Gastrocnemius medialis (tissue), 4 donors: ENCODE results near the gene CDC25C. TPM values are rescaled to one million over a fixed set of nuclear protein-coding genes. Genes with fewer than 3 reads are reported as not detected.

Source experiments
- ATAC-seq, 2 donors: fragments of 150-250 bp; one replicate each; pipeline ENCODE4 v1.9.1; 2016
- DNase-seq, 2 donors: peaks; one replicate each; pipeline ENCODE4 v3.0.0-alpha.2; 2019
- H3K27ac ChIP-seq, 4 donors: fragments of 200-600 bp; sonication (generic); 1 replicate in 1 of 4; 2 replicates in 3 of 4; pipeline ENCODE4 v1.5.1; 2016 to 2018; ENCODE audit warnings: mild to moderate bottlenecking in 2 of 4, moderate library complexity in 1 of 4
- H3K27me3 ChIP-seq, 3 donors: fragments of 200-600 bp; sonication (generic) in 2 of 3; 1 replicate in 1 of 3; 2 replicates in 2 of 3; pipeline versions ENCODE4 v1.5.1 to v1.6.0; 2016 to 2019; ENCODE audit warnings: mild to moderate bottlenecking in 1 of 3, moderate library complexity in 1 of 3
- H3K36me3 ChIP-seq, 2 donors: fragments of 200-600 bp; sonication (generic) in 1 of 2; one replicate each; pipeline ENCODE4 v1.5.1; 2017 to 2018
- H3K4me1 ChIP-seq, 2 donors: fragments of 200-600 bp; sonication (generic) in 1 of 2; one replicate each; pipeline ENCODE4 v1.5.1; 2016 to 2017; ENCODE audit warnings: mild to moderate bottlenecking in 2 of 2
- H3K4me3 ChIP-seq, 4 donors: fragments of 200-600 bp; sonication (generic) in 3 of 4; 1 replicate in 1 of 4; 2 replicates in 3 of 4; pipeline ENCODE4 v1.5.1; 2016 to 2019; ENCODE audit warnings: mild to moderate bottlenecking in 2 of 4
- H3K9me3 ChIP-seq, 3 donors: fragments of 200-600 bp; sonication (generic) in 2 of 3; 1 replicate in 1 of 3; 2 replicates in 2 of 3; pipeline ENCODE4 v1.5.1; 2016 to 2019
- POLR2A ChIP-seq, 2 donors: fragments of 450-650 bp; IDR thresholded peaks; one replicate each; pipeline ENCODE4 v1.6.1; 2017; ENCODE audit warnings: antibody characterized with exemption in 2 of 2, mild to moderate bottlenecking in 2 of 2, moderate library complexity in 2 of 2
- in situ Hi-C, 4 donors: fragments of 200-750 bp; cut with MboI; loops; one replicate each; pipeline versions ENCODE4 v1.15.0 to v1.8.0; 2017; ENCODE audit warnings: low sequenced_read_pairs in 4 of 4
- intact Hi-C: fragments of 100-400 bp; cut with DNase I; formaldehyde crosslinking; loops from one replicate; pipeline ENCODE4 v1.15.1; 2023; ENCODE audit warnings: low total_unique reads
- total RNA-seq, 4 donors: library from RNA; depleted of rRNA; stranded (reverse); fragments of >200 nt; gene quantifications; one replicate each; pipeline versions ENCODE4 v1.1.0 to v1.2.3, GENCODE V29; 2016
- TF ChIP-seq, protein P1 (sequence below), 5 experiments: fragments of 450-650 bp in 3 of 5; fragments of 200-600 bp in 2 of 5; sonication (generic) in 2 of 5; IDR thresholded peaks in 4 of 5; conservative IDR thresholded peaks in 1 of 5; 1 replicate in 4 of 5; 2 replicates in 1 of 5; pipeline ENCODE4 v1.5.1; 2016 to 2019; ENCODE audit warnings: antibody characterized with exemption in 5 of 5, mild to moderate bottlenecking in 3 of 5, moderate library complexity in 3 of 5

Gene CDC25C
- total RNA-seq, 4 donors from 2014 or later, result not detected

- Histone ChIP-seq H3K4me1 (peaks cover 21 to 41% of the 10 kb centered on the region in 2 donors), H3K4me3 (no peak overlapping the region), H3K9me3 (no peaks in the 10 kb centered on the region), H3K27me3 (no peaks in the 10 kb centered on the region), H3K27ac (peak overlapping the region; percentile 89 to 98 (median 95)), H3K36me3 (peaks cover 0 to 24% of the 10 kb centered on the region in 2 donors)
- TF ChIP-seq, protein P1, sequence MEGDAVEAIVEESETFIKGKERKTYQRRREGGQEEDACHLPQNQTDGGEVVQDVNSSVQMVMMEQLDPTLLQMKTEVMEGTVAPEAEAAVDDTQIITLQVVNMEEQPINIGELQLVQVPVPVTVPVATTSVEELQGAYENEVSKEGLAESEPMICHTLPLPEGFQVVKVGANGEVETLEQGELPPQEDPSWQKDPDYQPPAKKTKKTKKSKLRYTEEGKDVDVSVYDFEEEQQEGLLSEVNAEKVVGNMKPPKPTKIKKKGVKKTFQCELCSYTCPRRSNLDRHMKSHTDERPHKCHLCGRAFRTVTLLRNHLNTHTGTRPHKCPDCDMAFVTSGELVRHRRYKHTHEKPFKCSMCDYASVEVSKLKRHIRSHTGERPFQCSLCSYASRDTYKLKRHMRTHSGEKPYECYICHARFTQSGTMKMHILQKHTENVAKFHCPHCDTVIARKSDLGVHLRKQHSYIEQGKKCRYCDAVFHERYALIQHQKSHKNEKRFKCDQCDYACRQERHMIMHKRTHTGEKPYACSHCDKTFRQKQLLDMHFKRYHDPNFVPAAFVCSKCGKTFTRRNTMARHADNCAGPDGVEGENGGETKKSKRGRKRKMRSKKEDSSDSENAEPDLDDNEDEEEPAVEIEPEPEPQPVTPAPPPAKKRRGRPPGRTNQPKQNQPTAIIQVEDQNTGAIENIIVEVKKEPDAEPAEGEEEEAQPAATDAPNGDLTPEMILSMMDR (IDR thresholded peaks at IDR 0.05 in 4 of 5, conservative IDR thresholded peaks at IDR 0.05 in 1 of 5), result no peak
- no peak for TF ChIP-seq POLR2A (IDR thresholded peaks at IDR 0.05)
- intact Hi-C loops, result loop anchor here (5.0 kb wide), 3 partner anchors 41 to 129 kb away; no protein-coding TSS in a partner anchor
- no peak for DNase-seq
- no peak for ATAC-seq
- in situ Hi-C loops, result no loop called here
These were observed 19.9 kb upstream of the CDC25C start for GRCh38 chr5:138351517-138351916.

DNA sequence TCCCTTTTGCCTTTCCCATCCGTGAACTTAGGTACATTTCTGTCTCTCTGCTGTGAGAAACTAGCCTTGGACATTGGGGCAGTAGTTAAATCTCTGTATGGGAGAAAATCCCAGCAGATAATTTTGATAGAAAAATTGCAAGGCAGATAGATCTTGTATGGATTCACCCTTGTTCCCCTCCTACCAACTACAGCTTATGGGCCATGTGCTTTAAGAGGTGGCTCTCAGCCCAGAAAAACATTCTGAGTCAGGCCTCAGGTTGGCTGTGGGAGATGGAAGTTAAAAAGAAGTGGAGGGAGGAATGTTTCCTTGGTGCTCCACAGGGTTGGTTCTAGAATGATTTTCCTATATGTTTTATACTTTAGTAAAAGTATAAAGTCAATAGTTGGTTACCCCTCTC, 19.5 kb upstream of the CDC25C start:
- Histone ChIP-seq H3K4me3 (no peak overlapping the region), H3K4me1 (peaks cover 17 to 37% of the 10 kb centered on the region in 2 donors), H3K9me3 (no peaks in the 10 kb centered on the region), H3K27me3 (no peaks in the 10 kb centered on the region), H3K27ac (peak overlapping the region; percentile 89 to 98 (median 95)), H3K36me3 (peaks cover 0 to 28% of the 10 kb centered on the region in 2 donors)
- in situ Hi-C loops, result no loop called here
- no peak for DNase-seq
- TF ChIP-seq POLR2A (IDR thresholded peaks at IDR 0.05), result no peak
- TF ChIP-seq, protein P1 (IDR thresholded peaks at IDR 0.05 in 4 of 5, conservative IDR thresholded peaks at IDR 0.05 in 1 of 5), result no peak
- intact Hi-C loops, result loop anchor here (5.0 kb wide), 3 partner anchors 41 to 129 kb away; no protein-coding TSS in a partner anchor
- no peak for ATAC-seq

DNA sequence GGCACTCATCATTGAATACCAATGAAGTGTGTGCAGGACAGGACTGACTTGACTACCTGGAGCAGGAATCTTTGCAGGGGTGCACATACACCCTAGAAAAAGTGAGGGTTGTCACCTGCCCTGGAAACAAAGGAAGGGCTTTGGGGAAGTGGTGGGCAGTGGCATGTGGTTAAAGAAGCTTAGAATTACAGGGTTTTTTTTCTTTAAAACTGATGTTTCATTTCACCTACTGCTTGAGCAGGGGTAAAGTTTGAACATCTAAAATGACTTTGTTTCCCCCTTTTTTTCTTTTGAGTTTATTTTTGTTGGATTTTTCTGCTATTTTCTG, 18.9 kb upstream of the CDC25C start:
- H3K4me1 ChIP-seq, result peaks cover 16 to 32% of the 10 kb centered on the region in 2 donors
- H3K4me3 ChIP-seq, result no peak overlapping the region
- intact Hi-C loops, result loop anchor here (5.0 kb wide), 3 partner anchors 42 to 128 kb away; no protein-coding TSS in a partner anchor
- H3K36me3 ChIP-seq, result peaks cover 0 to 34% of the 10 kb centered on the region in 2 donors
- in situ Hi-C loops, result no loop called here
- TF ChIP-seq, protein P1 (IDR thresholded peaks at IDR 0.05 in 4 of 5, conservative IDR thresholded peaks at IDR 0.05 in 1 of 5), result no peak
- TF ChIP-seq POLR2A (IDR thresholded peaks at IDR 0.05), result no peak
- ATAC-seq (no peak), DNase-seq (no peak)
- H3K27ac ChIP-seq, result peak overlapping the region; percentile 89 to 98 (median 95)
- H3K9me3 ChIP-seq, result no peaks in the 10 kb centered on the region
- H3K27me3 ChIP-seq, result no peaks in the 10 kb centered on the region

- DNase-seq (no peak), ATAC-seq (no peak)
- Histone ChIP-seq H3K9me3 (no peaks in the 10 kb centered on the region), H3K4me3 (no peak overlapping the region), H3K27ac (peak overlapping the region; percentile 89 to 98 (median 95)), H3K27me3 (no peaks in the 10 kb centered on the region), H3K4me1 (peaks cover 11 to 26% of the 10 kb centered on the region in 2 donors), H3K36me3 (peaks cover 0 to 39% of the 10 kb centered on the region in 2 donors)
- intact Hi-C loops (loop anchor here (5.0 kb wide), 3 partner anchors 42 to 128 kb away; no protein-coding TSS in a partner anchor), in situ Hi-C loops (no loop called here)
- no peak for TF ChIP-seq POLR2A (IDR thresholded peaks at IDR 0.05)
- TF ChIP-seq, protein P1 (IDR thresholded peaks at IDR 0.05 in 4 of 5, conservative IDR thresholded peaks at IDR 0.05 in 1 of 5), result no peak
These were observed 18.4 kb upstream of the CDC25C start for GRCh38 chr5:138349852-138350562.
